22Rv1 (cell line): ENCODE measurements around the gene IFITM5.
A peak's percentile ranks its signal among the peaks of the same experiment; 100 is the strongest.
"Not testable (repeated sequence)": the region's sequence is repeated elsewhere in the genome, so short reads cannot be mapped to it uniquely, and the experiment has no call there.

Experiments
- H3K27ac ChIP-seq: fragments of 450-650 bp; 2 replicates; pipeline ENCODE4 v1.5.1; 2017
- CTCF ChIP-seq: fragments of 450-650 bp; IDR thresholded peaks from 2 replicates; pipeline ENCODE4 v1.5.1; 2017; ENCODE audit warnings: mild to moderate bottlenecking
- ZFX ChIP-seq: fragments of 450-650 bp; IDR thresholded peaks from 2 replicates; pipeline ENCODE4 v1.6.1; 2017; ENCODE audit warnings: antibody characterized with exemption, borderline replicate concordance

The IFITM5 gene

GRCh38 chr11:307766-308708, 8.7 kb upstream of the IFITM5 start, which contains the start of gene IFITM2:
Gene IFITM2 (plus strand): TSS chr11:307816. CDS start chr11:308193, 377 bp downstream.
- not testable (repeated sequence) for H3K27ac ChIP-seq
- TF ChIP-seq CTCF, result 0 out of 2 replicates have a peak, but pooled peaks have one; percentile 9

GRCh38 chr11:306645-307371, 7.5 kb upstream of the IFITM5 start:
- no peak overlapping the region for H3K27ac ChIP-seq
- TF ChIP-seq ZFX (no peak), CTCF (no peak)

GRCh38 chr11:305844-306211, 6.5 kb upstream of the IFITM5 start:
- H3K27ac ChIP-seq, result no peak overlapping the region
- TF ChIP-seq CTCF (no peak), ZFX (no peak)

GRCh38 chr11:304915-305843, 5.9 kb upstream of the IFITM5 start:
- no peak overlapping the region for H3K27ac ChIP-seq
- peak; percentile 80 for TF ChIP-seq CTCF
- no peak for TF ChIP-seq ZFX

GRCh38 chr11:304061-304506, 4.8 kb upstream of the IFITM5 start:
- no peak overlapping the region for H3K27ac ChIP-seq
- no peak for TF ChIP-seq ZFX
- TF ChIP-seq CTCF, result no peak

GRCh38 chr11:303363-303762, 4.0 kb upstream of the IFITM5 start:
- TF ChIP-seq CTCF (no peak), ZFX (no peak)
- H3K27ac ChIP-seq, result no peak overlapping the region
